GM19324 (cell line): ENCODE measurements around the gene HSF2BP.
"Not testable (repeated sequence)": the region's sequence is repeated elsewhere in the genome, so short reads cannot be mapped to it uniquely, and the experiment has no call there.

Experiments
- ATAC-seq: cut with Tn5 transposase; IDR thresholded peaks from one replicate; pipeline ENCODE4 v1.9.1; 2021; ENCODE audit warnings: mild to moderate bottlenecking, moderate library complexity; ENCODE audit not compliant: unreplicated experiment, low FRiP score

The HSF2BP gene

DNA sequence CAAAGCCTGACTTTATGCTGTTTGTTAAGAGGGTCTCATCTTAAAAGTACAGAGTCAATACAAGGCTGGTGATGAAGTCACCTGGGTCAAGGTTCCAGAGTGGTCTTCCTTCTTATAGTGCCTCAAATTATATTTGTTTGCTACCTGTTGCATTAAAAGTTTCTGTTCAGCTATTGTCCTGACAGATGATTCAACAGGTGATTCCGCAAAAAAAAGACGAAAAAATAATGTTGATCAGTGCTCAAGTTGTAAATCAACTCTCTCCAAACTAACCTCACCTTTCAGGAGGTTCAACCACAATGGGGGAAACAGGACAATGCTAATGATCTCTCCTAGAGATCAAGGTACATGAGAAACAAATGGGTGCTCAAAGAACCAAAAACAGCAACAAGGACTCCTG, 35.7 kb downstream of the HSF2BP start:
- no peak for ATAC-seq

DNA sequence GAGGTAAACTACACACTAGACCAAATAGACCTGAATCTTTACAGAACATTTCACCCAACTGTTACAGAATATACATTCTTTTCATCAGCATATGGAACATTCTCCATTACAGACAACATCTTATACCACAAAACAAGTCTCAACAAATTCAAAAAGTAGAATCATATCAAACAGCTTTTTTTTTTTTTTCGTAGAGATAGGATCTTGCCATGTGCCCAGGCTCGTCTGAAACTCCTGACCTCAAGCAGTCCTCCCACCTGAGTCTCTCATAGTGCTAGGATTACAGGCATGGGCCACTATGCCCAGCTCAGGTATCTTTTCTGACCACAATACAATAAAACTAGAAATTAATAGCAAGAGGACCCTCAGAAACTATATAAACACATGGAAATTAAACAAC, 36.5 kb downstream of the HSF2BP start:
- no peak for ATAC-seq

DNA sequence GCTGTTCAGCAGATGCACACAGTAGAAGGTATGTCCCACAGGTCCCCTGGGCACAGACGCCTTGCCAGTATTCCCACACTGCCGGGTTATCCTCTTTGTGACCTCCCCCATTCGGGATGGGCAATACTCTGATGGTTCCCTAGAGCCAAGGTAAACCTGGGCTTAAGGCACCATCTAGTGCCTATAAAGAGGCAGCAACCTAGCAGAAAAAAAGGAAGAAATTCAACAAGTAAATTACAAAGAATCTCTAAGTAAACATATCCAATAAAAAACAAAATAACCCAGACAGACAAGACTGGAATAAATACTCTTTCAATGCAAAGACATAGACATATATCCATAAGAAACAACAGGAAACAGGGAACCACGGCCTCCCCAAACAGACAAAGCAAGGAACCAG, 39.4 kb downstream of the HSF2BP start:
- ATAC-seq, result no peak

- no peak for ATAC-seq
Observed at GRCh38 chr21:43619344-43619743, 39.9 kb downstream of the HSF2BP start.

- no peak for ATAC-seq
Observed at GRCh38 chr21:43618940-43619339, 40.3 kb downstream of the HSF2BP start.

GRCh38 chr21:43616861-43617260, 42.4 kb downstream of the HSF2BP start:
- ATAC-seq, result not testable (repeated sequence)

DNA sequence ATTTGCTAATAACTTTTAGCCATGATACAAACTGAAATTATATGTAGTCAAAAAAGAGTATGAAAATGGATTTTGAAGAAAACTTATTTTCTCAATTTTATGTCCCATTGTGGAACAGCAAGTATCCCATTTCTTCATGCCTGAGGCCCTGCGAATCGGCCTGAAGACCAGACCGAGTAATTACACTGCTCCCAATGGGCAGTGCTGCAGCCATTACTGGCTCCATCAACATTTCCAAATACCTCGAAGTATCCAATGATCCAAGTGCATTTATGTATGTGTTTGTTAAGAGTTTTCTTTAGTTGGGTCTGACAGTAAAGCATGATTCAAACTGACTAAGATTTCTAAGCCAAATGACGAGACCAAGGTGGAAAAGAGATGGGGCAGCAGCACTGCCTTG, 44.4 kb downstream of the HSF2BP start:
- no peak for ATAC-seq

DNA sequence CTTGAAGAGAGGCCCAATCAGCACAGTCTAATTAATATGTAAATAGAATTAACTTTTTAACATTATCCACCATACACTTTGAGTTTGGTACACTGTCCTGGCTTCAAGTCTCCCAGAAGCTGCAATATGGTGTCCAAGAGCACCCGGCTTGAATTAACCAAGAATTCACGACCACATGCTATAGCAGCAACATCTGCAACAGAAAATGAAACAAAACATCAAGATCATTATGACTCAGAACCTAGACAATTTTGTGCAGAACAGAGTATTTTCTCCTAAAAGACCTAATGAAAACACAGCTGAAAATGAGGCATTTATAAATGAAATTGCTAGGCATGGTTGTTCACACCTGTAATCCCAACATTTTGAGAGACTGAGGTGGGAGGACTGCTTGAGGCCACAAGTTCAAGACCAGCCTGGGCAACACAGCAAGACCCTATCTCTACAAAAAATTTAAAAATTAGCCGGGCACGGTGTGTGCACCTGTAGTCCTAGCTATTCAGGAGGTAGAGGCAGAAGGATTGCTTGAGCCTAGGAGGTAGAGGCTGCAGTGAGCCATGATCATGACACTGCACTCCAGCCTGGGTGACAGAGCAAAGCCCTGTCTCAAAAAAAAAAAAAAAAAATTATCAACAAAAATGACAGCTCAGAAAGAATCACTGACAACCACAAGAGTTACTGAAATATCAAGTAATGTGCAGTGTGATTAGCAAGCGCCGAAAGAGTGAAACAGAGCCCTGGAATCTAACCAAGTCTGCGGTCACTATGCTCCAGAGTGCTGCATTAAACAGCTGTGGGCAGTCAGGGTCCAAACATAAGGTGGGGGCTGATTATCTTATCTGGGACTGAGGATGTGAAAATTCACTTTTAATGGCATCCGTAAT, 45.3 kb downstream of the HSF2BP start:
- no peak for ATAC-seq

- ATAC-seq, result no peak
Observed at GRCh38 chr21:43611598-43612369, 47.5 kb downstream of the HSF2BP start.

DNA sequence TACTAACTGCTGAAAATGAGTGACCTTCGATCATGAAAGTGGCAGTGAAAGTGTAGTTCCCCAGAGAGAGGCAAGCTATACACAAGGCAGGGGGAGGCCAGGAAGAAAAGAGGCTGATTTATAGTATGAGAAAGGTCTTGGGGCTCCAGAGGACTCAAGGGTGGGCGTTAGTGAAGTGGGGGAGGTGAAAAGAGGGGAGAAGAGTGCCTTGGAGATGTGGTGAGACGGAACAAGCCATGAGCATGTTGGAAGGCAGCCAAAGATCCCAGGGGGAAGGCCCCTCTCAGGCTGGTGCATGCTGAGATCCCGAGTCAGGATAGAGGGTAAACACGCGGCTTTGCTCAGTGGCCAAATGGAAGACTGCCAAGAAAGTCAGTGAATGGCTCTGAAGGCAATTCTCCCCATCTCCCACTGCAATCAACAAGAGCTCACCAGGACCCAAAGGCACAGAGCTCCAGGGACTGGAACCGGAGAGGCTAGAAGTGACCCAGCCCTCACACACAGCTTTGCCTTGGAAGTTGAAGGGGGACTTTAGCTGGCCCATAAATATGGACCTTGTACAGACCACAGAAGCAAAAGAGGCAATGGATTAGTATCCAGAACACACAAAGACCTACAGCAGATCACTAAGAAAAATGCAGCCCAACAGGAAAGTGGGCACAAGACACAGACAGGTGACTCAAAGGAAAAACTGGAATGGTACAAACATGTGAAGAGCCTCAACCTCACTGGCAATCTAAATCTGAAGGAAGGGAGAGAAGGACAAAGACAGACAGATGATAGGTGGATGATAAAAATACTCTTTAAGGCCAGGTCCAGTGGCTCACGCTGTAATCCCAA, 49.6 kb downstream of the HSF2BP start:
- ATAC-seq, result no peak

DNA sequence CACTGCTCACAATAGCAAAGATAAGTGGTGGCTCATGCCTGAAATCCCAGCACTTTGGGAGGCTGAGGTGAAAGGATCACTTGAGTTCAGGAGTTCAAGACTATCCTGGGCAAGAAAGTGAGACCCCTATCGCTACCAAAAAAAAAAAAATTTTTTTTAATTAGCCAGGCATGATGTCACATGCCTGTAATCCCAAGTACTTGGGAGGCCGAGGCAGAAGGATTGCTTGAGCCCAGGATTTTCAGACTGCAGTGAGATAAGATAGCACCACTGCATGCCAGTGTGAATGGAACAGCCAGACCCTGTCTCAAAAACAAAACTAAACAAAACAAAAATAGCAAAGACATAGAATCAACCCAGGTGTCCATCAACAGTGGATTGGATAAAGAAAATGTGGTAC, 50.6 kb downstream of the HSF2BP start:
- ATAC-seq, result no peak

GRCh38 chr21:43608225-43608624, 51.1 kb downstream of the HSF2BP start:
- no peak for ATAC-seq

GRCh38 chr21:43605320-43606215, 53.7 kb downstream of the HSF2BP start:
- ATAC-seq, result no peak

DNA sequence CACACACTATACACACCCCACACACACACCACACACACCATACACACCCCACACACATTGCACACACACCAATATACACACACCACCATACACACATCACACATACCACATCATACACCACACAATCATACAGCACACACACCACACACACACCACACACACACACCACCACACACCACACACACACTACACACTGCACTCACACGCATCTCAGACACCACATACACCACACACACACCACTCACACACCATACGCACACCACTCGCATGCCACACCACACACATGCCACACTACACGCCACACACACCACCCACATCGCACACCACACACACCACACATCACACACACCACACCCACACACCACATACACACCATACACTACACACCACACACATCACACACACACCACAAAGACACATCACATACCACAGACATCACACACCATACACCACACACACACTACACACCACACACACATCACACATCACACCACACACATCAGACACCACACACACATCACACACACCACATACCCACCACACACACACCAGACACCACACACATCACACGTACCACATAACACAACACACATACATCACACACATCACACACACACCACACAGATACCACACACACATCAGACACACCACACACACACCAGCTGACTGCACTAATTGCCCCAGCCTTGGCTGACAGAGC, 54.6 kb downstream of the HSF2BP start:
- no peak for ATAC-seq

DNA sequence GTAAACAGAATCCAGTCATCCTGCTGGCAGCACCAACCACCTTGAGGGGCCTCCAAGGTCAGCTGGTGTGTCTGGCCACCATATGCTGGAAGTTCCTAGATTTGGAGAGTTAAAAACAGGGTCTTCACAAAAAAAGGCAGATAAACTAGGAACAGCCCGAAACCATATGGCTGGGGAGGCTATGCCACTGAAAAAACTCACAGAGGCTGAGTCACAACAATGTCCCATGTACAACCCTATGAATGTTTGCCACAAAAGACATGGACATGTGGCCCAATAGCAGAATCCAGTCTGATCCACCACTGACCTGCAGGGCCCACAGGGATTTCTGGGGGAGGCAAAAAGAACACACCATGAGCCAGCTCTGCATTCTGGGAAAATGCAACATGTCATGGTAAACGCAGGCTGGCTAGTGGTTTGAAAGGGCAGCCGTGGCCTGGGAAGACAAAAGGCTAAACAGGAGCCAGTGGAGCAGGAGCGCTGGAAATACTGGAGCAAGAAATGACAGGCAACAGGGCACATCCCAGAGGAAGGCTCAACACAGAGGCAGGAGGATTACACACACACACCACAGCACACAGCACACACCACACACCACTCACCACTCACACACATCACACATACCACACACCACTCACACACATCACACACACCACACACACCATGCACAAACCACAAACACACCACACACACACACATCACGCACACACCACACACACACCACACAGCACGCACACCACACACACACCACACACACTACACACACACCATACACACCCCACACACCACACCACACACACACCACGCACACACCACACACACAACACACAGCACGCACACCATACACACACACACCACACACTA, 55.4 kb downstream of the HSF2BP start:
- ATAC-seq, result no peak

DNA sequence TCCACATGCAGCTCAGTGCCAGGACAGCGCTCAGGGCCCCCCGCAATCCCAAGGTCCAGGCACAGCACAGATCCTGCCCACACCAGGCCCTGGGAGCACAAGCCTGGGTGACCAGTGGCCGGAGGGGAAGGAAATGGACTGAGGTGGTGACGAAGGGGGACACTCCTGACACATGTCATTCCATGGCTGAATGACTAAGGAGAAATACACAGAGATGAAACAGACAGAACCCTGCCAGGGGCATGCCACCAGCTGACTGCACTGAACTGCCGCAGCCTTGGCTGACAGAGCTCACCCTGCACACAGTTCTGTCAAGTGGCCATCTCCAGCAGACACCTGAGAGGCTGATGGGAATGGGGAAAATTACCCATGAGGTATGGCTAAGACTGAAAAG, 56.1 kb downstream of the HSF2BP start:
- ATAC-seq, result no peak

DNA sequence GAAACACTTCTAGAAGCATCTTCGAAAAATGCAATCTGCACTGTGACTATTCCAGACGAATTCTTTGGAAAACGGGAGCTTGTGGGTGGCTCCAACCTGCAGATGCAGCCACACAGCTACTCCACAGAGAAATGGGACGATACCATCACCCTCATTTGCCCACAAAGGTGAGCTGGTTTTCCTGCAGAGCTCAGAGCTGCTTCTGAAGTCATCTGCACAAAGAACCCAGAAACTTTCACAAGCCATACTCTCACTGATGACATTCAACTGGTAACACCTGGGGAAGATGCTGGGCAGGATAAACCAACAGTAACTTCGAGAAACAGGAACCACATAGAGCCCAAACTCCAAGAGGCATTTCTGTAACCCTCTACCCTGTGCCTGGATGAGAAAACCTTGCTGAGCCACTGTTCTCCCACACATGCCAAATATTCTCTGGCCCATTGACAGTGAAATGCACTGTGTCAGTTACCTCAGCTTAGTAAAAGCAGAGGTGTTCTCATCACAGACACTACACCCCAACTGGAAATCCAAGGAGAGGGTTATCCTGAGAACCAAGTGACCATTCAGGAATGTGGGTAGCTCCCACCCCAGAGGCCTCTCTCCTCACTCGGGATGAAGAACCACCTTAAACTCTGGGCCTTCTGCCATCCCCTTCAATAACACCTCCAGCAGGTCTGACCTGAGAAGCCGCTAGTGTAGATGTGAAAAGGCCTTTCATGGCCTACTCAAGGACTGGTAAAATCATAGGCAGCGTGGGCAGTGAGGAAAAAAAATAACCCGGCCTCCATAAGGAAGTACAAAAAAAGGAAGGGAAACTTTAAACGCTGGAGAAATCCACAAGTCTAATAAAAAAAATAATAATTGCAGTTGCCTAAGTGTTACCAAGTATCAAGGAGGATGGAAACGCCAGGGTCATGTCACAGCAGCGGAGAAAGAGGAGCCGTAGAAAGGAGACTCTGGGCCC, 56.7 kb downstream of the HSF2BP start:
- ATAC-seq, result no peak
